HL-60/S4 treated with retinoic acid at 250 ng/mL for 4 days and 3 days (cell line): ENCODE results near the gene TMEM231.
"Not testable (repeated sequence)": the region's sequence is repeated elsewhere in the genome, so short reads cannot be mapped to it uniquely, and the experiment has no call there.

Source experiments
- in situ Hi-C: fragments of 300-500 bp; cut with MboI; formaldehyde crosslinking; loops from 2 replicates; pipeline ENCODE4 v1.7.0; 2022; ENCODE audit warnings: low sequenced_read_pairs

TMEM231 gene

GRCh38 chr16:75534560-75535205 is 21.4 kb downstream of the TMEM231 start:
- in situ Hi-C loops = no loop called here

- in situ Hi-C loops = no loop called here
Measured at GRCh38 chr16:75532791-75533190, 23.3 kb downstream of the TMEM231 start.

GRCh38 chr16:75532142-75532765 is 23.8 kb downstream of the TMEM231 start:
- in situ Hi-C loops = no loop called here

- in situ Hi-C loops = no loop called here
Measured at GRCh38 chr16:75529959-75530358, 26.1 kb downstream of the TMEM231 start.

GRCh38 chr16:75529056-75529905 is 26.8 kb downstream of the TMEM231 start:
- in situ Hi-C loops = no loop called here

GRCh38 chr16:75527825-75528299 is 28.2 kb downstream of the TMEM231 start:
- in situ Hi-C loops = no loop called here

GRCh38 chr16:75526032-75526790 is 29.8 kb downstream of the TMEM231 start:
- in situ Hi-C loops = no loop called here

- in situ Hi-C loops = no loop called here
Measured at GRCh38 chr16:75519175-75519574, 36.9 kb downstream of the TMEM231 start.

- in situ Hi-C loops = not testable (repeated sequence)
Measured at GRCh38 chr16:75516189-75516966, 39.7 kb downstream of the TMEM231 start.

- in situ Hi-C loops = no loop called here
Measured at GRCh38 chr16:75514296-75514695, 41.8 kb downstream of the TMEM231 start.

GRCh38 chr16:75506574-75506973 is 49.5 kb downstream of the TMEM231 start:
- in situ Hi-C loops = no loop called here

- in situ Hi-C loops = no loop called here
Measured at GRCh38 chr16:75506107-75506506, 49.9 kb downstream of the TMEM231 start.

GRCh38 chr16:75503801-75504200 is 52.3 kb downstream of the TMEM231 start:
- in situ Hi-C loops = no loop called here

GRCh38 chr16:75502916-75503605 is 53.0 kb downstream of the TMEM231 start:
- in situ Hi-C loops = no loop called here

- in situ Hi-C loops = not testable (repeated sequence)
Measured at GRCh38 chr16:75501820-75502219, 54.2 kb downstream of the TMEM231 start.

- in situ Hi-C loops = no loop called here
Measured at GRCh38 chr16:75501359-75501758, 54.7 kb downstream of the TMEM231 start.

- in situ Hi-C loops = not testable (repeated sequence)
Measured at GRCh38 chr16:75498605-75499322, 57.3 kb downstream of the TMEM231 start.

GRCh38 chr16:75497558-75497957 is 58.5 kb downstream of the TMEM231 start:
- in situ Hi-C loops = no loop called here

- in situ Hi-C loops = no loop called here
Measured at GRCh38 chr16:75495076-75495674, 60.9 kb downstream of the TMEM231 start, which contains the start of gene CHST6. CHST6 (minus strand) TSS chr16:75495441; CDS start chr16:75479828, 15,613 bp downstream.
